IPS-15b (cell line): Measurements from ENCODE around the gene TTI1.

ENCODE experiments used
- H3K27me3 ChIP-seq: one replicate; pipeline ENCODE4 v1.6.1; 2013; ENCODE audit warnings: low read length; ENCODE audit not compliant: control insufficient read depth, insufficient read depth
- H3K36me3 ChIP-seq: one replicate; pipeline ENCODE4 v1.6.1; 2013; ENCODE audit warnings: low read length; ENCODE audit not compliant: control insufficient read depth, insufficient read depth
- H3K4me1 ChIP-seq: one replicate; pipeline ENCODE4 v1.6.1; 2013; ENCODE audit warnings: mild to moderate bottlenecking, low read length; ENCODE audit not compliant: control insufficient read depth, insufficient read depth
- H3K4me3 ChIP-seq: one replicate; pipeline ENCODE4 v1.5.1; 2013; ENCODE audit warnings: low read depth, low read length
- H3K9ac ChIP-seq: one replicate; pipeline ENCODE4 v1.6.1; 2013; ENCODE audit warnings: low read depth, mild to moderate bottlenecking, low read length
- H3K9me3 ChIP-seq: one replicate; pipeline ENCODE4 v1.6.1; 2013; ENCODE audit warnings: mild to moderate bottlenecking, low read length; ENCODE audit not compliant: control insufficient read depth, insufficient read depth

The TTI1 gene

DNA sequence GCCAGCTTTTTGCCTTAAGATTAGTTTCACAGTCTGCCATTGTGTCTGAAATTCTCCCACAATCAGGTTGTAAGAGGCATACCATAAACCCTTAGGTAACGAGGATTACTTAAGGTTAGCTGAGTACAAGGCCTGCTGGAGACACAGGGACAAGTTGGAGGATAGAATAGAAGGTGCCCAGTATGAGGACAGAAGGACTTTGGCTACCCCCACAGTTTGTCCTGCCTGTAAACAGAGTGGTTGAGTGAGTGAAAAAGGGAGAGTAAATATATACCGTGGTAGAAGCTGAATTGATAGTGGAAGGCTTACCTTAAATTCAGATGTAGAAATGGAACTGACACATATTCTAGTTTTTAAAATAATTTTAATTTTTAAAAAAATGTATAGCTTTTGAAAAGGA, 19.6 kb upstream of the TTI1 start:
- H3K4me1 ChIP-seq: no peaks in the 10 kb centered on the region
- no peak overlapping the region for H3K4me3 ChIP-seq
- no peaks in the 10 kb centered on the region for H3K9me3 ChIP-seq
- no peaks in the 10 kb centered on the region for H3K27me3 ChIP-seq
- no peak overlapping the region for H3K9ac ChIP-seq
- H3K36me3 ChIP-seq: no peaks in the 10 kb centered on the region

DNA sequence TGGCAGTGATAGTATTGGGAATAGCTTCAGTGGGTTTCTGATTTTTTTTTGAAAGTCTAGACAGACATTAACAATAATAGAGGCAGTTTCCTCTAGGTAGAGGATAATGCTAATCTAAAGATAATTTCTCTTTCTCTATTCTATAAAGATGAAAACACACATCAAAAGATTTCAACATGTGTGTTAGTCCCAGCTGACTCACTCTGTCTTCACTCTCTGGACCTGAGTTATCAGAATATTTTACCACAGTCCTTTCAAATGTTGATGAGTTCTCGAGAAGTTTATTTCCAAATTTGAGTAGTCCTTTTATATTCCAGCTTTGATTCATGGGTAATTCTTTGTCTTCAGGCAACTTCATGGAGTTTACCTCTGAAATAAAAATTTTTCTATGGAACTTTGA, 17.4 kb upstream of the TTI1 start:
- H3K4me1 ChIP-seq: peaks cover 12% of the 10 kb centered on the region
- no peaks in the 10 kb centered on the region for H3K36me3 ChIP-seq
- H3K9ac ChIP-seq: no peak overlapping the region
- no peak overlapping the region for H3K4me3 ChIP-seq
- H3K27me3 ChIP-seq: no peaks in the 10 kb centered on the region
- H3K9me3 ChIP-seq: no peaks in the 10 kb centered on the region

DNA sequence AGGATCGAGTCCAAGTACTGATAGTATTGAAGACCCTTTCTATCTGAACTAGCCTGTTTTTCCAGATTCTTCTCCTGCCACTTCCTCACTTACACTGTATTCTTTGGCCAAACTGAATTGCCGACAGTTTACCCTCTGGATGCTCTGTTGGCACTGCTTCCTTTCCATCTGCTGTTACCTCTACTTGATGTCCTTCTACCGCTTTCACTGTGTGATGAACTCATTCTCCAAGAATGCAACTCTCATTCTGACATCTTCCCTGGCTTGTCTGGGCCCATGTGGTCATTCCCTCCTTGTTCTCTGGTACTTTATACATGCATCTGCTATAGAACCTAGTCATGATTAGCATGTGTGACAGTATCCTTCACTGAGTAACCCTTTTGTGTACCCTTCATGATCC, 16.5 kb upstream of the TTI1 start:
- H3K9ac ChIP-seq: no peak overlapping the region
- H3K36me3 ChIP-seq: no peaks in the 10 kb centered on the region
- H3K9me3 ChIP-seq: no peaks in the 10 kb centered on the region
- H3K4me1 ChIP-seq: peaks cover 14% of the 10 kb centered on the region
- H3K27me3 ChIP-seq: no peaks in the 10 kb centered on the region
- no peak overlapping the region for H3K4me3 ChIP-seq

DNA sequence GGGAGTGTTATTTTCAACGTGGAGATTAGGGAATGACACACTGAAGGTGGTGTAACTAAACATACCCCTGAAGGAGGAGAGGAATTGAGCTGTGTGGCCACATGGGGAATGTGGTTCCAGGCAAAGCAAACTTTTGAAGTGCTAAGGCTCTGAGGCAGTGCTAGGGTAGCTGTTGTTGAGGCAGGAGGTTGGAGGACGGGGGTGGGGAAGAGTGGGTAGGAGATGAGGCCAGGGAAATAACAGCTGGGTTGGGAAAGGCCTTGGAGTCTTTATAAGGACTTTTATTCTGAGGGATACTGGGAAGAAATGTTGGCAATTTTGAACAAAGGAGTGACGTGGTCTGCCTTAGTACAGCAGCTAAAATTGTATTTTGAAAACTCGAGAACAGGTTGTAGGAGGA, 13.3 kb upstream of the TTI1 start:
- Histone ChIP-seq H3K9ac (no peak overlapping the region), H3K27me3 (no peaks in the 10 kb centered on the region), H3K4me3 (no peak overlapping the region), H3K4me1 (peaks cover 14% of the 10 kb centered on the region), H3K36me3 (no peaks in the 10 kb centered on the region), H3K9me3 (no peaks in the 10 kb centered on the region)

GRCh38 chr20:38044685-38045084, 11.4 kb upstream of the TTI1 start:
- no peaks in the 10 kb centered on the region for H3K9me3 ChIP-seq
- H3K4me1 ChIP-seq: peaks cover 14% of the 10 kb centered on the region
- no peak overlapping the region for H3K4me3 ChIP-seq
- no peaks in the 10 kb centered on the region for H3K27me3 ChIP-seq
- no peaks in the 10 kb centered on the region for H3K36me3 ChIP-seq
- H3K9ac ChIP-seq: no peak overlapping the region

- Histone ChIP-seq H3K36me3 (no peaks in the 10 kb centered on the region), H3K9ac (no peak overlapping the region), H3K27me3 (no peaks in the 10 kb centered on the region)
These were observed 10.4 kb upstream of the TTI1 start for GRCh38 chr20:38043512-38044300.

GRCh38 chr20:38040276-38040675, 7.0 kb upstream of the TTI1 start:
- no peak overlapping the region for H3K9ac ChIP-seq
- H3K36me3 ChIP-seq: no peaks in the 10 kb centered on the region
- H3K27me3 ChIP-seq: no peaks in the 10 kb centered on the region
- H3K4me3 ChIP-seq: no peak overlapping the region
- H3K9me3 ChIP-seq: no peaks in the 10 kb centered on the region
- no peaks in the 10 kb centered on the region for H3K4me1 ChIP-seq

More at GRCh38 chr20:38043512-38044300, 10.4 kb upstream of the TTI1 start:
- Histone ChIP-seq H3K4me1 (peaks cover 14% of the 10 kb centered on the region), H3K9me3 (no peaks in the 10 kb centered on the region), H3K4me3 (no peak overlapping the region)

GRCh38 chr20:38036366-38036765, 3.1 kb upstream of the TTI1 start:
- peaks cover 10% of the 10 kb centered on the region for H3K4me1 ChIP-seq
- H3K9me3 ChIP-seq: no peaks in the 10 kb centered on the region
- H3K9ac ChIP-seq: no peak overlapping the region
- no peaks in the 10 kb centered on the region for H3K36me3 ChIP-seq
- H3K27me3 ChIP-seq: no peaks in the 10 kb centered on the region
- no peak overlapping the region for H3K4me3 ChIP-seq

- Histone ChIP-seq H3K9ac (no peak overlapping the region), H3K9me3 (no peaks in the 10 kb centered on the region), H3K4me3 (peak overlapping the region; percentile 66), H3K36me3 (no peaks in the 10 kb centered on the region), H3K27me3 (no peaks in the 10 kb centered on the region), H3K4me1 (peaks cover 10% of the 10 kb centered on the region)
These were observed 1.7 kb upstream of the TTI1 start for GRCh38 chr20:38034961-38035360.

DNA sequence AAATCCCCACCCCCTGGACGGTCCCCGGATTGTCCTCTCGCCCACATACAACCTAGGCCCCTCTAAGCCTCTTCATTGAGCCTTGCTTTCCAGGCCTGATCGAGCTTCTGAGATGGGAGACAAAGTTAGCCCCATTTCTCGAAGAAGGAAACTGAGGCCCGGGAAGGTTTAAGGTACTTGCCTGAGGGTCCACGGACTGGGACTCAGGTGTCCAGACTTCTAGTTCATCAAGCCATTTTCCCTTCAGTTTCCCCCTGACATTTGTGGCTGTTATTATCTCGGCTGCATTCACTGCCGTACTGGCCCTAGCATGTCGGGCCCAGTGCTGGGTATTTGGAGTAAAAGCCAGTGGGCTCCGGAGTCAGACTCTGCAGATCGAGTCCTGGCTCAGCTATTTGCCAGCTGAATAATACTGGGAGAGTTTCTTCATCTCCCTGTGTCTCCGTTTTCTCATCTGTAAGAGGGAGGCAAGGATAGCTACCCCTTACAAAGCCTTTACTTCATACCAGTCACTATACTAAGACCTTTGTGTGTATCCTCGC, 923 bp upstream of the TTI1 start:
- Histone ChIP-seq H3K4me1 (peaks cover 10% of the 10 kb centered on the region), H3K4me3 (peak overlapping the region; percentile 66), H3K9me3 (no peaks in the 10 kb centered on the region), H3K27me3 (no peaks in the 10 kb centered on the region), H3K9ac (peak overlapping the region; percentile 96), H3K36me3 (no peaks in the 10 kb centered on the region)

GRCh38 chr20:38032585-38033329, 499 bp downstream of the TTI1 start:
- no peaks in the 10 kb centered on the region for H3K9me3 ChIP-seq
- peaks cover 10% of the 10 kb centered on the region for H3K4me1 ChIP-seq
- no peaks in the 10 kb centered on the region for H3K27me3 ChIP-seq
- peak overlapping the region; percentile 96 for H3K9ac ChIP-seq
- H3K36me3 ChIP-seq: no peaks in the 10 kb centered on the region
- peak overlapping the region; percentile 66 for H3K4me3 ChIP-seq

GRCh38 chr20:38031957-38032356, 1.3 kb downstream of the TTI1 start:
- Histone ChIP-seq H3K9me3 (no peaks in the 10 kb centered on the region), H3K9ac (no peak overlapping the region), H3K4me1 (peaks cover 10% of the 10 kb centered on the region), H3K36me3 (no peaks in the 10 kb centered on the region), H3K27me3 (no peaks in the 10 kb centered on the region), H3K4me3 (peak overlapping the region; percentile 66)
